ENCODE data around the gene NEGR1. TPM values are rescaled to one million over a fixed set of nuclear protein-coding genes. Genes with fewer than 3 reads are reported as not detected.
"Not testable (repeated sequence)": the region's sequence is repeated elsewhere in the genome, so short reads cannot be mapped to it uniquely, and the experiment has no call there.

The NEGR1 gene
- total RNA-seq, 1 donor from 2014 or later, result 0.26 TPM

DNA sequence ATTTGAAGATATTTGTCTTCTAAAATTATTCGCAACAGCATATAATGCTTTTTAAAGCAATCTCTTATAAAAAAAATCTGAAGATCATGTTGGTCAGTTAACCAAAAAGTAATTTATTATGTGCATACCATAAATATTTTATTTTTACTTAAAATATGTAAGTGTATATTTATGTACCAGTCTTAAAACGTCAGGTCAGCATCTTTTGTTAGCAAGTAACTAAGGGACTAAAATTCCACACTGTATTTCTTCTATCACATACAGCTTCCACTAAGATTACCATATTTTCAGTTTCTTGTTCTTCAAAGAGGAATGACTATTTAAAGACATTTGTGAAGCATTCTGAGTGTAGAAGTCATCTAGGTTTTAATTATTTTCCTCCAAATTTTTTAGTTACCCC, 19.6 kb downstream of the NEGR1 start:
- H3K36me3 ChIP-seq (ENCODE audit: control insufficient read depth, insufficient read depth, low read length), result no peaks in the 10 kb centered on the region
- H3K4me3 ChIP-seq (ENCODE audit: low read depth, low read length), result no peak overlapping the region
- TF ChIP-seq, protein P1, sequence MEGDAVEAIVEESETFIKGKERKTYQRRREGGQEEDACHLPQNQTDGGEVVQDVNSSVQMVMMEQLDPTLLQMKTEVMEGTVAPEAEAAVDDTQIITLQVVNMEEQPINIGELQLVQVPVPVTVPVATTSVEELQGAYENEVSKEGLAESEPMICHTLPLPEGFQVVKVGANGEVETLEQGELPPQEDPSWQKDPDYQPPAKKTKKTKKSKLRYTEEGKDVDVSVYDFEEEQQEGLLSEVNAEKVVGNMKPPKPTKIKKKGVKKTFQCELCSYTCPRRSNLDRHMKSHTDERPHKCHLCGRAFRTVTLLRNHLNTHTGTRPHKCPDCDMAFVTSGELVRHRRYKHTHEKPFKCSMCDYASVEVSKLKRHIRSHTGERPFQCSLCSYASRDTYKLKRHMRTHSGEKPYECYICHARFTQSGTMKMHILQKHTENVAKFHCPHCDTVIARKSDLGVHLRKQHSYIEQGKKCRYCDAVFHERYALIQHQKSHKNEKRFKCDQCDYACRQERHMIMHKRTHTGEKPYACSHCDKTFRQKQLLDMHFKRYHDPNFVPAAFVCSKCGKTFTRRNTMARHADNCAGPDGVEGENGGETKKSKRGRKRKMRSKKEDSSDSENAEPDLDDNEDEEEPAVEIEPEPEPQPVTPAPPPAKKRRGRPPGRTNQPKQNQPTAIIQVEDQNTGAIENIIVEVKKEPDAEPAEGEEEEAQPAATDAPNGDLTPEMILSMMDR (IDR thresholded peaks at IDR 0.05; ENCODE audit: insufficient read depth, low read length, severe bottlenecking), result no peak
- DNase-seq (ENCODE audit: low read depth), result no peak
- H3K27me3 ChIP-seq (ENCODE audit: control insufficient read depth, insufficient read depth, low read length), result no peaks in the 10 kb centered on the region
- FAIRE-seq, result no peak

DNA sequence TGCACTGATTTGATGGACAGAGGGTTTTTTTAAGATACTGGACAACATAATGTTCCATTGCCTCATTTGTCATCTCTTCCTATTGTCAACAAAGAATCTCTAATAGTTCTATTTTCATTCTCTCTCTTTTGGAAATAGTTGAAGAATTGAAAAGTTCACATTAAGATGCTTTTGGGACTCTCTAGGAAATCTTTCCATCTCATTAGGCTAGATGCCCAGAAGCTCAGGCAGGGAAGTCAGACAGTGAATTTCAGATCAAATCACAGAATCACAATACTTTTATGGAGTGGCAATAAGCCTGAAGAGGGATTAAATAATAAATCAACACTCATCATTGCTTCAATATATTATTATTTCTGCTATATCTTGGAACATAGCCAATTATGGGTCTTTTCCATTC, 29.2 kb downstream of the NEGR1 start:
- Histone ChIP-seq H3K4me3 (ENCODE audit: low read depth, low read length) (no peak overlapping the region), H3K27me3 (ENCODE audit: control insufficient read depth, insufficient read depth, low read length) (no peaks in the 10 kb centered on the region), H3K36me3 (ENCODE audit: control insufficient read depth, insufficient read depth, low read length) (no peaks in the 10 kb centered on the region)
- TF ChIP-seq, protein P1 (IDR thresholded peaks at IDR 0.05; ENCODE audit: insufficient read depth, low read length, severe bottlenecking), result no peak
- DNase-seq (ENCODE audit: low read depth) (no peak), FAIRE-seq (no peak)

DNA sequence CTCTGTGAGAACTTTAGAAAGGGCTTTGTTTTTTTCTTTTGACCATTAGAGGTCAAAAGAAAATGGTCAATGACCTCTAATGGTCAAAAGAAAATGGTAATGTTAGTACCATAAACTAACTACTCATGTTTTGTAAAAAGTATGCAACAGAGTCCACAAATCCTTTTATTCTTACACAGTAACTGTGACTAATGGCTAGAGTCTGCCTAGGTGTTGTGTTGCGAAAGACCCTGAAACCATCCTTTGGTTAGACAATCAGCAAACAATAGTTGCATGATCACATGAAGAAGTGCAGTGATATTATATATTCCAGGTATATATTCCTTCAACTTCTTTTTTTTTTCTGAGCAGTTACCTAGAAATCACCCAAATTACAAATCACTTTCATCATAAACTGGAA, 40.9 kb downstream of the NEGR1 start:
- no peak for FAIRE-seq
- TF ChIP-seq, protein P1 (IDR thresholded peaks at IDR 0.05; ENCODE audit: insufficient read depth, low read length, severe bottlenecking), result no peak
- Histone ChIP-seq H3K27me3 (ENCODE audit: control insufficient read depth, insufficient read depth, low read length) (no peaks in the 10 kb centered on the region), H3K4me3 (ENCODE audit: low read depth, low read length) (no peak overlapping the region), H3K36me3 (ENCODE audit: control insufficient read depth, insufficient read depth, low read length) (no peaks in the 10 kb centered on the region)
- peak; percentile 85 for DNase-seq (ENCODE audit: low read depth)

DNA sequence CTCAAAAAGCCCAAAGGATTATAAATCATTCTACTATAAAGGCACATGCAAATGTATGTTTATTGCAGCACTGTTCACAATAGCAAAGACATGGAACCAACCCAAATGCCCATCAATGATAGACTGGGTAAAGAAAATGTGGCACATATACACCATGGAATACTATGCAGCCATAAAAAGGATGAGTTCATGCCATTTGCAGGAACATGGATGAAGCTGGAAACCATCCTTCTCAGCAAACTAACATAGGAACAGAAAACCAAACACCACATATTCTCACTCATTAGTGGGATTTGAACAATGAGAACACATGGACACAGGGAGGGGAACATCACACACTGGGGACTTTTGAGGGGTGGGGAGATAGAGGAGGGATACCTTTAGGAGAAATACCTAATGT, 46.4 kb downstream of the NEGR1 start:
- H3K4me3 ChIP-seq (ENCODE audit: low read depth, low read length); H3K27me3 ChIP-seq (ENCODE audit: control insufficient read depth, insufficient read depth, low read length); DNase-seq (ENCODE audit: low read depth); FAIRE-seq; H3K36me3 ChIP-seq (ENCODE audit: control insufficient read depth, insufficient read depth, low read length): not testable (repeated sequence)

DNA sequence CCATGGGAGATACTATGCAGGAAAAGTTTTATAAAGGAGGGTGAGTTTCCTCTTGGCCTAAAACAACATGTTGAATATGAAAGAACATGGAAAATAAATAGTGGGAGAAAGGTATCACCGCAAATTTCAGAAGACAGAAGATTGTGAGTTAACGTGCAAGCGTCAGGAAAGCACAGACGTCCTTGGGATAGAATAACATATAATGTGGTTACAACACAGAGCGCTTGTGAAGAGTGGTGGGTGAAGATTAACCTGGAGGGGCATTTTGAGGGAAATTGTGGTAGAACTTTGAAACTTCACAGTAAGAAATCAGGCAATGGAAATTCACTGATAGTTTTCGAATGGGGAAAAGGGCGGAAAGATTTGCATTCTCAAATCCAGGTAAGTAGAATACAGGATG, 47.3 kb downstream of the NEGR1 start:
- DNase-seq (ENCODE audit: low read depth), result no peak
- H3K36me3 ChIP-seq (ENCODE audit: control insufficient read depth, insufficient read depth, low read length), result no peaks in the 10 kb centered on the region
- H3K27me3 ChIP-seq (ENCODE audit: control insufficient read depth, insufficient read depth, low read length), result no peaks in the 10 kb centered on the region
- TF ChIP-seq, protein P1 (IDR thresholded peaks at IDR 0.05; ENCODE audit: insufficient read depth, low read length, severe bottlenecking), result no peak
- FAIRE-seq, result no peak
- H3K4me3 ChIP-seq (ENCODE audit: low read depth, low read length), result no peak overlapping the region

DNA sequence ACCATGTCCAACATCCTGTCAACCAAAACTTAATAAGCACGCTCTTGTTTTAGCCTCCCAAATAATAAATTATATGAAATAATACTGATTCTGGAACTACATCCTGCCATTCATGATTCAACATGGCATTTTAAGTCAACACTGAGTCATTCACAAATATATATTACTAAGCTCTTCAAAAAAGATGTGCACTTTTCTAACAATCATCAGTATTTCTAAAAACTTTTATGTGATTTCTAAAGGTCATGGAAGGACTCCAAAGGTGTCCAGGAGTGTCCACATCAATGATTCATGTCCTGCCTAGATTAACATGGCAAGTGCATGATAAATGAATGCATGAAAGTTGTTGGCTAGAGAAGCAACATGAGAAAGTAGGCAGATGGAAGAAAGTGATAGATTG, 51.6 kb downstream of the NEGR1 start:
- Histone ChIP-seq H3K36me3 (ENCODE audit: control insufficient read depth, insufficient read depth, low read length) (no peaks in the 10 kb centered on the region), H3K4me3 (ENCODE audit: low read depth, low read length) (no peak overlapping the region), H3K27me3 (ENCODE audit: control insufficient read depth, insufficient read depth, low read length) (no peaks in the 10 kb centered on the region)
- DNase-seq (ENCODE audit: low read depth), result peak; percentile 69
- FAIRE-seq, result no peak
- TF ChIP-seq, protein P1 (IDR thresholded peaks at IDR 0.05; ENCODE audit: insufficient read depth, low read length, severe bottlenecking), result no peak
